Mononuclear cell (primary cell): ENCODE results near the gene POLN. TPM values are rescaled to one million over a fixed set of nuclear protein-coding genes. Genes with fewer than 3 reads are reported as not detected.
"Not testable (repeated sequence)": the region's sequence is repeated elsewhere in the genome, so short reads cannot be mapped to it uniquely, and the experiment has no call there.

Experiments
- H3K27me3 ChIP-seq: 2 replicates; pipeline ENCODE4 v1.6.0; 2011; ENCODE audit warnings: low read length, control low read depth; ENCODE audit not compliant: insufficient read depth
- H3K4me1 ChIP-seq: 2 replicates; pipeline ENCODE4 v1.5.1; 2011; ENCODE audit warnings: mild to moderate bottlenecking, low read length, control low read depth; ENCODE audit not compliant: insufficient read depth
- H3K4me3 ChIP-seq: 2 replicates; pipeline ENCODE4 v1.5.1; 2011; ENCODE audit warnings: mild to moderate bottlenecking, low read length, moderate library complexity
- H3K9me3 ChIP-seq: 2 replicates; pipeline ENCODE4 v1.5.1; 2011; ENCODE audit warnings: low read depth, mild to moderate bottlenecking, control low read depth, low read length
- total RNA-seq: library from RNA; depleted of rRNA; stranded (reverse); fragments of >200 nt; gene quantifications from one replicate; pipeline ENCODE4 v1.2.3, GENCODE V29; 2012

POLN gene
- total RNA-seq, 1 donor, result 1.4 TPM

DNA sequence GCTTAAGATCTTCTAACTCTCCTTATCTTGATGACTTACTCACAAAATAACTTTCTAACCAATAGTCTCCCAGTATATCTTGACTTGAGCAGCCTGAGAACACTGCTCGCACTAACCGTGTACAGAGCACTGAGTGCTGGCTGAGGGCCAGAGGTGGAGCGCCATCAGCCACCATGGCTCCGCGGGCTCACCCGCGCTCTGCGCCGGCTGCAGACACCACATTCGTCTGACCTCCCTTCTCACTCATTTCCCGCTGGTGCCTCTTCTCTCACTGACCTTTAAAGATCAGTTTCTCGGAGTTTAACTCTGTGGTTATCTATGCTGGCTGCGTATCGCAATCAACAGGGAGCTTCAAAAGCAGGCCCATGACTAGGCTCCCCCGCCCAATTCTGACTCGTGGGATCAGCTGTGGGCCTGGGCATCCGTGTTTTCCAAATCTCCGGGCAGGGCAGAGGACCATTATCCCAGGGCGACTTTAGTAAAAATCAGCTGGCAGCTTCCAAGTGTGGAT lies 78.6 kb downstream of the POLN start:
- H3K4me1 ChIP-seq, result no peaks in the 10 kb centered on the region
- no peak overlapping the region for H3K4me3 ChIP-seq
- H3K27me3 ChIP-seq, result no peaks in the 10 kb centered on the region
- no peaks in the 10 kb centered on the region for H3K9me3 ChIP-seq

DNA sequence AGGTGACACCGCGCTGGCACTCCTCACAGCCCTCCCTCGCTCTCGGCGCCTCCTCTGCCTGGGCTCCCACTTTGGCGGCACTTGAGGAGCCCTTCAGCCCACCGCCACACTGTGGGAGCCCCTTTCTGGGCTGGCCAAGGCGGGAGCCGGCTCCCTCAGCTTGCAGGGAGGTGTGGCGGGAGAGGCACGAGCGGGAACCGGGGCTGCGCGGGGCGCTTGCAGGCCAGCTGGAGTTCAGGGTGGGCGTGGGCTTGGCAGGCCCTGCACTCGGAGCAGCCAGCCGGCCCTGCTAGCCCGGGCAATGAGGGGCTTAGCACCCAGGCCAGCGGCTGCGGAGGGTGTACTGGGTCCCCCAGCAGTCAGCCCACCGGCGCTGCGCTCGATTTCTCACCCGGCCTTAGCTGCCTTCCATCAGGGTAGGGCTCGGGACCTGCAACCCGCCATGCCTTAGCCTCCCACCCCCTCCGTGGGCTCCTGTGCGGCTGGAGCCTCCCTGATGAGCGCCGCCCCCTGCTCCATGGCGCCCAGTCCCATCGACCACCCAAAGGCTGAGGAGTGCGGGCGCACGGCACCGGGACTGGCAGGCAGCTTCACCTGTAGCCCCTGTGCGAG lies 80.7 kb downstream of the POLN start:
- not testable (repeated sequence) for H3K4me1 ChIP-seq, H3K9me3 ChIP-seq

DNA sequence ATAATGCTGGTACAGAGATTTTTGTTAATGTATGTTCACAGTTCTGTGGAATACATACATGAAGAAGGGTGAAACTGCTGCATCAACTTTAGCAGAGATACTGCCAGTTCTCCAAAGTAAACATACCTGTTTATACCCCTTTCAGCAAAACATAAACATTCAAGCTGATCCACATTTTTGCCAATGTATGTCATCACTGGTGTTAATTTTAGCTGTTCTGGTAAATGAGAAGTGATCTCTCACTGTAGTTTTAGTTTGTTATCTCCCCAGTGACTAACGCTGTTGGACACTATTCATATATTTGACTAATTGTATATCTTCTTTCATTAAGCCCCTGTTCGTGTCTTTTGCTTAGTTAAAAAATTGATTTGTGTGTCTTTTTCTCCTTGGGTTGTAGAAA lies 82.0 kb downstream of the POLN start:
- H3K4me3 ChIP-seq, result no peak overlapping the region
- H3K27me3 ChIP-seq, result no peaks in the 10 kb centered on the region
- H3K9me3 ChIP-seq, result no peaks in the 10 kb centered on the region
- H3K4me1 ChIP-seq, result no peaks in the 10 kb centered on the region

More for the DNA sequence above, 80.7 kb downstream of the POLN start:
- not testable (repeated sequence) for H3K4me3 ChIP-seq, H3K27me3 ChIP-seq

DNA sequence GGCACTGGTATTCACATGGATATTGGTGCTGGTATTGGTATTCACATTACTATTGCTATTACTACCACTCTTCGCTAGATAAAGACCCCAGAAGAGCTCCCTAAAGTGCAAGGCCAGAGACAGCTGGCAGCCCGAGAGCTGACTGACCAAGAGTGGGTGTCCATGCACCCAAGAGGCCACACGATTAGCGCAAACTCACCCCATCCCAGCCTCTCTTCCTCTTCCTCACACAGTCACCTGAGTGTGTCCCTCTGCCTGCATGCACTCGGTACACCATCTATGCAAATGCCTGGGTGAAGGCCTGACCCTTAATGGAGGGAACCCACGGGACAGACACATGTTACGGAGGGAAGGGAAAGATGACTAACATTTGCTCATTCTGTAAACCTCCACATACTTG lies 86.7 kb downstream of the POLN start:
- Histone ChIP-seq H3K27me3 (no peaks in the 10 kb centered on the region), H3K9me3 (no peaks in the 10 kb centered on the region), H3K4me1 (no peaks in the 10 kb centered on the region), H3K4me3 (no peak overlapping the region)

DNA sequence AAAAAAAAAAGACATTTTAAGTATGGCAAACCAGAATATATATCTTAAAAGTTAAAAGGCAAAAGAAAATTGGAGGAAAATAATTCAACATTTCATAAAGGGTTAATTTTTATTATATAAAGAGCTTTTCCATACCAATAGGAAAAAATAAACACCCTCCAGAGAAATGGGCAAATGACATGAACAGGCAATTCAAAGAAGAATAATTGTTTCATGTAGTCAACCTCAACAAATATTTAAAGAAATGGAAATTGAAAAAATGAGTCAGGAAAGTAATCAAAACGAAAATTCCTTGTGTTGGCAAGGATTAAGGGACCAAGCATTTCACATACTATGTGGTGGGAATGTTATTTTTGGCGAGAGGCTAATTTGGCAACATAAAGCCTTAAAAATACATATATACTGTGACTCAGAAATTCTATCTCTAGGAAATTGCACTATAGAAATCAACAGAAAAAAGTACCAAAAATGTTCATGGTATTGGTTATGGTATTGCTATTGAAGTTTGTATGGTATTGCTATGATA lies 87.6 kb downstream of the POLN start:
- Histone ChIP-seq H3K9me3 (no peaks in the 10 kb centered on the region), H3K4me1 (no peaks in the 10 kb centered on the region), H3K27me3 (no peaks in the 10 kb centered on the region), H3K4me3 (no peak overlapping the region)

DNA sequence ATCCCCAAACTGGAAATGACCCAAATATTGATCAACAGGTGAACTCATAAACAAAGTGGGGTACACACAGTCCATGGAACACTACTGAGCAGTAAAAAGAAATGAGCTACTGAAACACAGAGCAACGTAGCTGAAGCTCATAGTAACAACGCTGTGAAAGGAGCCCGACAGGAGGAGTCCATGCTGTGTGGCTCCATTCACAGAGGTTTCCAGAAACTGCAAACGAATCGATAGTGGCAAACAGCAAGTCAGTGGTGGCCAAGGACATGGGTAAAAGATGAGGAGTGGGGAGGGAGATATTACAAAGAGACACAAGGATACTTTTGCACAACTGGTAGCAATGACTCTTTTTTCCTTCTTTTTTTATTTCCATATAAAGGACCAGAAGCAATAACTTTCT lies 90.4 kb downstream of the POLN start:
- H3K9me3 ChIP-seq, result no peaks in the 10 kb centered on the region
- H3K27me3 ChIP-seq, result no peaks in the 10 kb centered on the region
- H3K4me1 ChIP-seq, result no peaks in the 10 kb centered on the region
- H3K4me3 ChIP-seq, result no peak overlapping the region

DNA sequence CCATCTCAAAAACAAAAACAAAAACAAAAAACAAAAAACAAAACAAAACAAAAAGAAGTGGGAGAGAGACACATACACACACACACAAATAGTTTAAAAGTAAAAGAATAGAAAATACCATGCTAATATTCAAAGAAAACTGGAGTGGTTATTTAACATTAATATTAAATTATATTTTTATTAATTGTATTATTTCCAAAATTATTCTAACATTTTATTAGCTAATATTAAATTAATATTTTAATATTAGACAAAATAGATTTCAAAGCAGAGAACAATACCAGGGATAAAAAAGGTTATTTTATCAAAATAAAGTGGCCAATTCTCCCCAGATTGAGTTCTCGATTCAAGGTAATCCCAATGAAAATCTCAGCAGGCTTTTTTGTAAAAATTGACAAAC lies 91.8 kb downstream of the POLN start:
- Histone ChIP-seq H3K27me3 (no peaks in the 10 kb centered on the region), H3K4me1 (no peaks in the 10 kb centered on the region), H3K9me3 (no peaks in the 10 kb centered on the region), H3K4me3 (no peak overlapping the region)

DNA sequence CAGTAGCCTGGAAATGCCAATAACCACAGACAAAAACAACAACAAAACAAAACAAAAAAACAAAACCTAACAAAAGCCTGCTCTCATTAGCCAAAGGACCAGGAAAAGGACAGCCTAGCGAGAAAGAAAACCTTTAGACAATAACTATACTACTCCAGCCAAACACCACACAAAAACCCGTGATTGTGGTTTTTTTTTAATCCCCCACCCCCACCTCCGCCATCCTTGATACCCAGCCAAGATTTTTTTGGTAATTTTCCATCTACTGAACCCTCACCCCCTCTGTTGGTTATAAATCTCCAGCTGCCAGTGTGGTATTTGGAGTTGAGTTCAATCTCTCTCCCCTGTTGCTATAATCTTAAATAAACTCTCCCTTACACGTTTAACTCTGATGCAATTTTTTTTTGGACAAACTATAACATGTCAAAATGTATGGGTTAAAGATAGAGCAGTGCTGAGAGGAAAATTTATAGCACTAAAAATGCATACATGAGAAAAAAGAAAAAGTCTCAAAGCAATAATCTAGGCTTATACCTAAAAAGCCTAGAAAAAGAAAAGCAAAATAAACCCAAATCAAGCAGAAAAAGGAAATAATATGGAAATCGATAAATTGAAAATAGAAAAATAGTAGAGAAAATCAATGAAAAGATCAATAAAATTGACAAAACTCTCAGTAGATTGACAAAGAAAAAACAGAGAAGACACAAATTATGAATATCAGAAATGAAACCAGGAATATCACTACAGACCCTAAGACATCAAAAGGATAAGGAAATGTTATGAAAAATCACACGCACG lies 99.1 kb downstream of the POLN start:
- H3K4me3 ChIP-seq, result no peak overlapping the region
- no peaks in the 10 kb centered on the region for H3K27me3 ChIP-seq
- H3K9me3 ChIP-seq, result no peaks in the 10 kb centered on the region
- H3K4me1 ChIP-seq, result no peaks in the 10 kb centered on the region

DNA sequence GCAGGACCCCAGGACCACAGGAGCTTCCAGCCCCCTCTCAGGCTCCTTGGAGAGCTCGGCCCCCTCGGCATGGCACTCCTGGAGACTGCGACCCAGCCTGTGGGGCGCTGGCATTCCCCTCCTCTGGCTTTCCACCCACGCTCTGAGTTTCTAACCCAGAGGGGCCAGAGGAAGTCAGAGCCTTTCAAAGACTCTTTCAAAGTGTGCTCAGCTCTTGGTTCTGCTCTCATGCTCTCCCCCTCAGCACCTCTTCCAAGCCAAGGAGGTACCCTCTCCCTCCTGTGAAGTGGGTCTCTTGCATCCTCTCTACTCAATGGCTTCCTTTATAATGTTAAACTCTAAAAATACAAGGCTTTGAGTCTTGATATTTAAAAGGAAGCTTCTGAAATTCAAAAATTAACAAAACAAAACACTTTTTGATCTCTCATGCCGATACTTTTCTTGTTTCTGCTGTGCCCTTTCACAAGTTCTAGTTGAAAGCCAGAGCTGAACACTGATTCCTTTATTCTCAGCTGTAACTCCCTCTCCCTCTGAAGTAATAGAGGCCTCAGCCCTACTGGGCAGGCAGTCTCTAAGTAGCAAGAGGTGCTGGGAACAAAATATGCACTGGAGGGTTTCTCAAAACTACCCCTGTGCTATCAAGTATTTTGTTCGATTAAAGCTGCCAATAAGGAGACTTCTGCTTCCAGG lies 100.0 kb downstream of the POLN start:
- Histone ChIP-seq H3K27me3 (no peaks in the 10 kb centered on the region), H3K4me1 (no peaks in the 10 kb centered on the region), H3K9me3 (no peaks in the 10 kb centered on the region), H3K4me3 (no peak overlapping the region)

DNA sequence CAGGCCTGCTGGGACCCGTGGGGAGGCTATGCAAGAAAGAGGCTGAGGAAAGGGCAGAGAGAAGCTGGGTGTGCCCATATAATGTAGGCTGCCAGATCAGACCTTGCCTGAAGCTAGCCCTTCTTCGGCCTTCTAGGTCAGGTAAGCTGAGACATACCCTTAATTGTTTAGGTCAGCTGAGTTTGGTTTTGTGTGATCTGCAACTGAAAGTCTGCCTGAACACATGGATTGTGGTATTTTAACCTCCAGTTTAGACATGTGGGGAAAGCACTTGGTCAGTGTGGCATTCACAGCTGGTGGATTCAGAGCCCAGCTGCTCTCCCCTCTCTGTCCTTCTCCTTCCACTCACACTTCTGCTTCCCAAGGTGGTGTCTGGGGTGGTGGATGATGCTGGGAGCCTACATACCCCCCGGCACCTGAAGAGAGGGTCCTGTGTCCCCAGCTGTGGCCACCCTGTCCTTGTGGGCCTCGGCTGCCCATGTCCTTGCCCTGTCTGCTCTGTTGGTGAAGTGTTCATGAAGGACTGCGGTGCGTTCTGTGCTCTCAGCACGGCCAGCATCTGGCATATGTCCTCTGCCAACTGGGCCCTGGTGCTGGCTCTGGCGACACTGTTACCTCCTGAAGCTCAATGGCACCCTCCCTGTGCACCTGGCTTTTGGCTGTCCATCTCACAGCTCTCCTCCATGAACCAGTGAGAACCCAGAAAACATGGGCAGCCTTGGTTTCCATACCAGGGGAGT lies 100.7 kb downstream of the POLN start:
- no peaks in the 10 kb centered on the region for H3K27me3 ChIP-seq
- no peaks in the 10 kb centered on the region for H3K4me1 ChIP-seq
- H3K4me3 ChIP-seq, result no peak overlapping the region
- H3K9me3 ChIP-seq, result no peaks in the 10 kb centered on the region

DNA sequence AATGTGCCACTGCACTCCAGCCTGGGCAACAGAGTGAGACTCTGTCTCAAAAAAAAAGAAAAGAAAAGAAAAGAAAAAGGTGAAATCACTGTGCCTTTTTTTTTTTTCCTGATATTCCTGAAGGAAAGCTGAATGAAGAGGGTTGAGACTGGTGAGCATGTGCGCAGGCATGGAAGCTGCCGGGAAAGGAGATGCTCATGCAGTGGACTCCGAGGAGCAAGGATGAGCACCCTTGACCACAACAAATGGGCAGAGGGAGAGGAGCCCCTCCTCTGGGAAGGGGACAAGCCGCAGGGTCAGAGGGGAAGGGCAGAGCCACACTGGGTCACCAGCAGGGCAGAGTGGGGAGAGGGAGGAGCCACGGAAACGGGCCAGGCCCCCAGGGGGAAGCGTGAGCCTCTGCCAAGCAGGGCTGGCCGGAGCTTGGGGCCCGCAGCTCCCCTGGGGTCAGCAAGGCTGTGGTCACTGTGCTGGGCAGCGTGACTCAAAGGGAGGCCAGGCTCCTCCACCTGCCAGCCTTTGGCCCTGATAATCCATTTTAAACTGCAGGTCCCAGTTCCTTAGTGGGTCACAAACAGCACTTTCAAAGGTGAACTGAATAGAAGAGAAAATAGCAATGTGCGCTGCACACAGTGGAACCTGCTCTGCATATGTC lies 102.9 kb downstream of the POLN start:
- no peaks in the 10 kb centered on the region for H3K27me3 ChIP-seq
- H3K4me1 ChIP-seq, result peaks cover 11% of the 10 kb centered on the region
- no peaks in the 10 kb centered on the region for H3K9me3 ChIP-seq
- H3K4me3 ChIP-seq, result no peak overlapping the region

DNA sequence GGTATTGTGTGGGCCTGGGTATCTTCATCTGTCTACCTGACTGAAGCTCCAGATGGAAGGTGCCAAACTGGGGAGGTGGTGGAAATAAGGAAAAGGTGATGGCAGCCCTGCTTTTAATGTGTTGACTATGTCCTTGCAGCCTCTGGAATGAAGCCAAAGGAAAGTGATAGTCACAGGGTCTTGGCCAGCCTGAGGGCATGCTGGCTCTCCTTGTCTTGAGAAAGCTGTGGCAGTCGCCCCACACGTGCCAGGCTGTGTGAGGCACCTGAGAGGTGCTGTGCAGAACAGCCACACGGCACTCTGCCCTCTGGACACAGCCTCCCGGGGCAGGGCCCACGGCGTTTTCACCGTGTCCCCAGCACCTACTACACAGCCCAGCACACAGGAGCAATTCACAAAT lies 105.2 kb downstream of the POLN start:
- no peak overlapping the region for H3K4me3 ChIP-seq
- no peaks in the 10 kb centered on the region for H3K27me3 ChIP-seq
- peaks cover 11% of the 10 kb centered on the region for H3K4me1 ChIP-seq
- H3K9me3 ChIP-seq, result peaks cover 10% of the 10 kb centered on the region

DNA sequence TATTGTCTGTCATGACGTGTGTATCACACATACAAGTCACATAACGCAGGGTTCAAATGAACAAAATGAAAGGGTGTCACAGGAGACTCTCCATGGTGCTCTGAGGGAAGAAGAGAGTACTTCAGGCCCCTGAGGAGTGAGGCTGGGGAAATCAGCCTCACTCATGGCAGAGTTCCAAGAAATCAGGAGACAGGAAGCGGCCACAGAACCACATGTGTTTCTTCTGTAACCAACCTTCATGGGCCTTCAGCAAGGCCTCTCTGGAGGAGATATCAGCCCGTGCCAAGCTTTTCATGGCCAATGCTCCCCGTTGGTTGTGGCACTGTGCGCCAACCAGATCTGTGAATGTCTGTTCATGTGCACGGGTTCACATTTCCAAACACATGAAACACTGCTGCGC lies 106.8 kb downstream of the POLN start:
- Histone ChIP-seq H3K27me3 (no peaks in the 10 kb centered on the region), H3K4me3 (no peak overlapping the region), H3K9me3 (peaks cover 11% of the 10 kb centered on the region), H3K4me1 (peaks cover 11% of the 10 kb centered on the region)

DNA sequence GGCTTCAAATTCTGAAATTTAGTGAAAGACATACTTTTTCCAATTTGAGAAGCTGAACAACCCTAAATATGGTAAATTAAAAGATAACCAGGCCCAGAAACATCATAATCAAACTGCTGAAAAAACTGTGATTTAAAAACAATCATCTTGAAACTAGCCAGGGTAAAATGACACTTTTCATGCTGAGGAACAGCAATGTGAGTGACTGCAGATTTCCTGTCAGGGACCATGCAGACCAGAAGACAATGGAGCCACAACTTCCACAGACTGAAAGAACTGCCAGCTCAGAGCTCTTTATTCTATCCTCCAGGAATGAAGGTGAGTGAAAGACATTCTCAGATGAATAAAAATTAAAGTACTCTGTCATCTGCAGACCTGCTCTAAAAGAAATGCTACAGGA lies 109.5 kb downstream of the POLN start:
- H3K4me3 ChIP-seq, result no peak overlapping the region
- peaks cover 11% of the 10 kb centered on the region for H3K4me1 ChIP-seq
- H3K27me3 ChIP-seq, result no peaks in the 10 kb centered on the region
- H3K9me3 ChIP-seq, result peaks cover 11% of the 10 kb centered on the region
